HCT116 (cell line): ENCODE measurements around the gene CD200. TPM values are rescaled to one million over a fixed set of nuclear protein-coding genes. Genes with fewer than 3 reads are reported as not detected.

Source experiments
- ATAC-seq: fragments of 200-7000 bp; cut with Tn5 transposase; 2 replicates; pipeline ENCODE4 v1.9.1; 2020; ENCODE audit warnings: mild to moderate bottlenecking, moderate library complexity
- BruUV-seq: library from RNA; stranded (reverse); fragments of 400-500 nt; replicated peaks from 2 replicates; lab custom pipeline; 2021; lab: Mats Ljungman, UMichigan
- CTCF ChIA-PET: fragments of 300-600 bp; sonication (Branson Sonifier 250); formaldehyde crosslinking; loops from one replicate; lab custom pipeline; 2021; ENCODE audit warnings: antibody characterized with exemption; lab: Charles Lee
- POLR2A ChIA-PET: fragments of 300-600, 350-600 bp; sonication (Branson Sonifier 250); formaldehyde crosslinking; loops from one replicate; lab custom pipeline; 2021; ENCODE audit warnings: antibody characterized with exemption; lab: Charles Lee
- RAD21 ChIA-PET, 2 experiments: fragments of 300-600 bp; sonication (Branson Sonifier 250); formaldehyde crosslinking; loops; one replicate each; lab custom pipeline; 2023; ENCODE audit warnings: low total read pairs in 2 of 2; ENCODE audit not compliant: uncharacterized antibody in 2 of 2, unreplicated experiment in 2 of 2, low non-redundant PET in 1 of 2; lab: Charles Lee
- DNase-seq: peaks from one replicate; pipeline ENCODE4 v3.0.0-alpha.2; 2010; ENCODE audit warnings: low read depth, low spot score
- H2AFZ ChIP-seq: fragments of 200-600 bp; shearing (Covaris generic), sonication (generic); 2 replicates; pipeline ENCODE4 v1.6.1; 2017; ENCODE audit warnings: low read depth, mixed run types, mixed read lengths, antibody characterized with exemption, low read length; ENCODE audit not compliant: poor library complexity, severe bottlenecking
- H3K27ac ChIP-seq: 2 replicates; pipeline ENCODE4 v1.5.1; 2012; ENCODE audit warnings: low read depth, low read length
- H3K27me3 ChIP-seq: fragments of 200-600 bp; sonication (generic); 2 replicates; pipeline ENCODE4 v1.6.1; 2016; ENCODE audit warnings: mixed run types, low read length, mixed read lengths; ENCODE audit not compliant: insufficient read depth
- H3K36me3 ChIP-seq, 2 experiments: fragments of 200-500 bp in 1 of 2; fragments of 200-600 bp in 1 of 2; sonication (Bioruptor generic) in 1 of 2; sonication (generic) in 1 of 2; 2 replicates each; pipeline versions ENCODE4 v1.5.1 to v1.6.1; 2014 to 2016; ENCODE audit warnings: low read length in 2 of 2, inconsistent platforms in 1 of 2, mixed read lengths in 1 of 2, mixed run types in 1 of 2; ENCODE audit not compliant: insufficient read depth in 2 of 2, control insufficient read depth in 1 of 2
- H3K4me1 ChIP-seq, 2 experiments: fragments of 200-600 bp in 1 of 2; sonication (generic) in 1 of 2; 2 replicates each; pipeline versions ENCODE4 v1.5.1 to v1.6.1; 2012 to 2017; ENCODE audit warnings: low read length in 2 of 2, inconsistent platforms in 1 of 2, mild to moderate bottlenecking in 1 of 2, mixed read lengths in 1 of 2, mixed run types in 1 of 2, moderate library complexity in 1 of 2; ENCODE audit not compliant: insufficient read depth in 2 of 2, control insufficient read depth in 1 of 2
- H3K4me2 ChIP-seq: fragments of 200-600 bp; sonication (generic); 2 replicates; pipeline ENCODE4 v1.6.1; 2017; ENCODE audit warnings: mixed run types, low read length, mixed read lengths
- H3K4me3 ChIP-seq, 2 experiments: fragments of 200-600 bp in 1 of 2; sonication (generic) in 1 of 2; replicated peaks in 1 of 2; 2 replicates each; pipeline ENCODE4 v1.5.1; 2011 to 2016; ENCODE audit warnings: low read length in 2 of 2, control low read depth in 1 of 2, low read depth in 1 of 2, mild to moderate bottlenecking in 1 of 2, mixed read lengths in 1 of 2, mixed run types in 1 of 2
- H3K79me2 ChIP-seq: fragments of 200-600 bp; sonication (generic); 2 replicates; pipeline ENCODE4 v1.6.1; 2017; ENCODE audit warnings: mild to moderate bottlenecking, mixed run types, low read length, moderate library complexity, mixed read lengths; ENCODE audit not compliant: insufficient read depth
- H3K9ac ChIP-seq: fragments of 200-600 bp; sonication (generic); 2 replicates; pipeline ENCODE4 v1.6.1; 2016; ENCODE audit warnings: low read length, mixed read lengths
- H3K9me2 ChIP-seq: fragments of 200-600 bp; sonication (generic), shearing (Covaris generic); 2 replicates; pipeline ENCODE4 v1.6.1; 2017; ENCODE audit warnings: mixed run types, mild to moderate bottlenecking, moderate library complexity; ENCODE audit not compliant: insufficient read depth
- H3K9me3 ChIP-seq, 2 experiments: fragments of 200-500 bp in 1 of 2; fragments of 200-600 bp in 1 of 2; sonication (Bioruptor generic) in 1 of 2; sonication (generic) in 1 of 2; 2 replicates each; pipeline ENCODE4 v1.6.1; 2014 to 2017; ENCODE audit warnings: low read length in 2 of 2, mixed read lengths in 2 of 2, inconsistent platforms in 1 of 2, low read depth in 1 of 2, mild to moderate bottlenecking in 1 of 2, mixed run types in 1 of 2, moderate library complexity in 1 of 2; ENCODE audit not compliant: control insufficient read depth in 1 of 2, insufficient read depth in 1 of 2
- H4K20me1 ChIP-seq: fragments of 200-600 bp; sonication (generic), shearing (Covaris generic); 2 replicates; pipeline ENCODE4 v1.6.1; 2017; ENCODE audit warnings: mixed run types, mild to moderate bottlenecking, moderate library complexity; ENCODE audit not compliant: insufficient read depth
- ATF3 ChIP-seq: IDR thresholded peaks from 2 replicates; pipeline ENCODE4 v1.6.1; 2012
- CBX3 ChIP-seq: IDR thresholded peaks from 2 replicates; pipeline ENCODE4 v1.6.1; 2012; ENCODE audit warnings: low read depth
- CEBPB ChIP-seq: IDR thresholded peaks from 2 replicates; pipeline ENCODE4 v1.6.1; 2012; ENCODE audit warnings: low read depth
- EGR1 ChIP-seq: IDR thresholded peaks from 2 replicates; pipeline ENCODE4 v1.6.1; 2012; ENCODE audit warnings: low read depth
- ELF1 ChIP-seq: IDR thresholded peaks from 2 replicates; pipeline ENCODE4 v1.6.1; 2012; ENCODE audit warnings: low read depth, borderline replicate concordance
- EZH2 ChIP-seq: fragments of 200-600 bp; sonication (generic); IDR thresholded peaks from 2 replicates; pipeline ENCODE4 v1.6.1; 2017; ENCODE audit warnings: antibody characterized with exemption, mixed run types
- EZH2phosphoT487 ChIP-seq: fragments of 200-600 bp; IDR thresholded peaks from 2 replicates; pipeline ENCODE4 v1.6.1; 2018; ENCODE audit warnings: antibody characterized with exemption, borderline replicate concordance
- FOSL1 ChIP-seq: IDR thresholded peaks from 2 replicates; pipeline ENCODE4 v1.6.1; 2012; ENCODE audit warnings: low read depth
- JUND ChIP-seq: IDR thresholded peaks from 2 replicates; pipeline ENCODE4 v1.6.1; 2012
- POLR2A ChIP-seq: IDR thresholded peaks from 2 replicates; pipeline ENCODE4 v1.7.0; 2011; ENCODE audit warnings: borderline replicate concordance; ENCODE audit not compliant: insufficient read depth, insufficient read length; ENCODE audit errors: extremely low read depth
- POLR2AphosphoS5 ChIP-seq: IDR thresholded peaks from 2 replicates; pipeline ENCODE4 v1.6.1; 2011; ENCODE audit warnings: mild to moderate bottlenecking, low read depth, low read length, moderate library complexity
- RAD21 ChIP-seq: IDR thresholded peaks from 2 replicates; pipeline ENCODE4 v1.6.1; 2012; ENCODE audit warnings: low read depth, mild to moderate bottlenecking
- SP1 ChIP-seq: IDR thresholded peaks from 2 replicates; pipeline ENCODE4 v1.6.1; 2012; ENCODE audit warnings: low read depth
- SRF ChIP-seq: IDR thresholded peaks from 2 replicates; pipeline ENCODE4 v1.6.1; 2012; ENCODE audit warnings: low read depth
- TCF7L2 ChIP-seq: IDR thresholded peaks from 2 replicates; pipeline ENCODE4 v1.7.0; 2011; ENCODE audit warnings: borderline replicate concordance, inconsistent platforms; ENCODE audit not compliant: insufficient read depth, insufficient read length; ENCODE audit errors: extremely low read depth
- YY1 ChIP-seq: IDR thresholded peaks from 2 replicates; pipeline ENCODE4 v1.6.1; 2011; ENCODE audit warnings: low read length, low read depth, moderate library complexity, mild to moderate bottlenecking; ENCODE audit not compliant: insufficient replicate concordance; ENCODE audit errors: extremely low read depth
- ZNF274 ChIP-seq: fragments of 200-500 bp; sonication (Bioruptor generic); IDR thresholded peaks from 2 replicates; pipeline ENCODE4 v1.6.1; 2014; ENCODE audit warnings: mild to moderate bottlenecking, low read depth, low read length, inconsistent platforms
- intact Hi-C: fragments of 100-400 bp; cut with micrococcal nuclease; formaldehyde crosslinking; loops from 2 replicates; pipeline ENCODE4 v1.10.0; 2022
- total RNA-seq: library from RNA; stranded (reverse); gene quantifications from one replicate; pipeline ENCODE4 v1.2.1, GENCODE V29; 2021; ENCODE audit not compliant: unreplicated experiment
- TF ChIP-seq, protein P1 (sequence below), 3 experiments: fragments of 200-600 bp in 1 of 3; sonication (generic) in 1 of 3; IDR thresholded peaks in 2 of 3; conservative IDR thresholded peaks in 1 of 3; 2 replicates each; pipeline ENCODE4 v1.5.1; 2012 to 2017; ENCODE audit warnings: low read depth in 2 of 3, low read length in 2 of 3, antibody characterized with exemption in 1 of 3, borderline replicate concordance in 1 of 3, control low read depth in 1 of 3, mild to moderate bottlenecking in 1 of 3, mixed read lengths in 1 of 3, mixed run types in 1 of 3, moderate library complexity in 1 of 3; ENCODE audit not compliant: insufficient read depth in 1 of 3

CD200 gene
- total RNA-seq, 1 experiment from 2014 or later, result not detected

- RAD21 ChIA-PET, result no interaction called here
- no peaks in the 10 kb centered on the region; the same call in 1 of the 2 replicates for H3K27me3 ChIP-seq
- H3K27ac ChIP-seq, result no peak overlapping the region
- TF ChIP-seq RAD21 (no peak), CBX3 (no peak), FOSL1 (no peak), EZH2 (no peak), CEBPB (no peak), EGR1 (no peak)
- TF ChIP-seq, all 23 proteins: peak for 0
- Histone ChIP-seq H3K9me3 (no peaks in the 10 kb centered on the region), H3K4me1 (no peaks in the 10 kb centered on the region), H2AFZ (no peak overlapping the region), H4K20me1 (no peaks in the 10 kb centered on the region), H3K9ac (no peak overlapping the region), H3K4me2 (no peak overlapping the region), H3K4me3 (no peak overlapping the region), H3K9me2 (no peaks in the 10 kb centered on the region), H3K79me2 (no peaks in the 10 kb centered on the region), H3K36me3 (no peaks in the 10 kb centered on the region)
- no peak for ATAC-seq
- POLR2A ChIA-PET, result no interaction called here
- BruUV-seq, result no TSS peak
- DNase-seq, result no peak
- intact Hi-C loops, result no loop called here
- CTCF ChIA-PET, result no interaction called here
These were observed 18.1 kb downstream of the CD200 start for GRCh38 chr3:112351036-112351435.

DNA sequence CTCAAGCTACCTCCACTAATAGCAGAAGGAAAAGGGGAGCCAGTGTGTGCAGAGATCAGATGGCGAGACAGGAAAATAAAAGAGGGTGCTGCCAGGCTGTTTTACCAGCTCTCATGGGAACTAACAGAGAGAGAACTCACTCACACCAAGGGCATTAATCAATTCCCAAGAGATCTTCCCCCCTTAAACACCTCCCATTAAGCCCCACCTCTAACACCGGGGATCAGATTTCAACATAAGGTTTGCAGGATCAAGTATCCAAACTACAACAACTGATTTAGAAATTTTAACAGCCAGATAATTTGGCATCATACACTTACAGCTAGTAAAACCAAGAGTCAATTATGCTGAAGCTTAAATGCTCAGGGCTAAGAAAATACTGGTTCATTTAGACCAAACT lies 18.9 kb downstream of the CD200 start:
- Histone ChIP-seq H3K27me3 (no peaks in the 10 kb centered on the region; the same call in 1 of the 2 replicates), H3K4me1 (no peaks in the 10 kb centered on the region), H3K9ac (no peak overlapping the region), H2AFZ (no peak overlapping the region), H3K4me3 (no peak overlapping the region), H3K9me3 (no peaks in the 10 kb centered on the region), H4K20me1 (no peaks in the 10 kb centered on the region), H3K9me2 (no peaks in the 10 kb centered on the region), H3K27ac (no peak overlapping the region), H3K4me2 (no peak overlapping the region), H3K79me2 (no peaks in the 10 kb centered on the region), H3K36me3 (no peaks in the 10 kb centered on the region)
- RAD21 ChIA-PET, result no interaction called here
- no peak for ATAC-seq
- CTCF ChIA-PET, result no interaction called here
- intact Hi-C loops, result no loop called here
- no TSS peak for BruUV-seq
- POLR2A ChIA-PET, result no interaction called here
- no peak for DNase-seq
- TF ChIP-seq ELF1 (no peak), POLR2AphosphoS5 (no peak), RAD21 (no peak), FOSL1 (no peak), EZH2 (no peak), SRF (no peak), EGR1 (no peak), SP1 (no peak), ZNF274 (no peak), EZH2phosphoT487 (no peak), ATF3 (no peak), TCF7L2 (no peak), CEBPB (no peak), POLR2A (no peak), CBX3 (no peak), JUND (no peak), YY1 (no peak)
- TF ChIP-seq, protein P1, sequence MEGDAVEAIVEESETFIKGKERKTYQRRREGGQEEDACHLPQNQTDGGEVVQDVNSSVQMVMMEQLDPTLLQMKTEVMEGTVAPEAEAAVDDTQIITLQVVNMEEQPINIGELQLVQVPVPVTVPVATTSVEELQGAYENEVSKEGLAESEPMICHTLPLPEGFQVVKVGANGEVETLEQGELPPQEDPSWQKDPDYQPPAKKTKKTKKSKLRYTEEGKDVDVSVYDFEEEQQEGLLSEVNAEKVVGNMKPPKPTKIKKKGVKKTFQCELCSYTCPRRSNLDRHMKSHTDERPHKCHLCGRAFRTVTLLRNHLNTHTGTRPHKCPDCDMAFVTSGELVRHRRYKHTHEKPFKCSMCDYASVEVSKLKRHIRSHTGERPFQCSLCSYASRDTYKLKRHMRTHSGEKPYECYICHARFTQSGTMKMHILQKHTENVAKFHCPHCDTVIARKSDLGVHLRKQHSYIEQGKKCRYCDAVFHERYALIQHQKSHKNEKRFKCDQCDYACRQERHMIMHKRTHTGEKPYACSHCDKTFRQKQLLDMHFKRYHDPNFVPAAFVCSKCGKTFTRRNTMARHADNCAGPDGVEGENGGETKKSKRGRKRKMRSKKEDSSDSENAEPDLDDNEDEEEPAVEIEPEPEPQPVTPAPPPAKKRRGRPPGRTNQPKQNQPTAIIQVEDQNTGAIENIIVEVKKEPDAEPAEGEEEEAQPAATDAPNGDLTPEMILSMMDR (IDR thresholded peaks at IDR 0.05 in 2 of 3, conservative IDR thresholded peaks at IDR 0.05 in 1 of 3; ENCODE audit: borderline replicate concordance in 1 of 3, insufficient read depth in 1 of 3, low read depth in 2 of 3, low read length in 2 of 3), result no peak
